Sciatic nerve (tissue), 2 donors: ENCODE measurements around the gene CABP5. TPM values are rescaled to one million over a fixed set of nuclear protein-coding genes. Genes with fewer than 3 reads are reported as not detected.
"Not testable (repeated sequence)": the region's sequence is repeated elsewhere in the genome, so short reads cannot be mapped to it uniquely, and the experiment has no call there.

Experiments used
- ATAC-seq: fragments of 200-7000 bp; cut with Tn5 transposase; one replicate; pipeline ENCODE4 v1.9.1; 2020; ENCODE audit warnings: mild to moderate bottlenecking, moderate library complexity
- DNase-seq: peaks from one replicate; pipeline ENCODE4 v3.0.0-alpha.2; 2020; ENCODE audit warnings: low spot score
- intact Hi-C: fragments of 100-400 bp; cut with DNase I; formaldehyde crosslinking; loops from one replicate; pipeline ENCODE4 v1.14.2; 2022
- total RNA-seq: library from RNA; stranded (reverse); fragmentation: NEBNext Ultra II Directional; extraction: Animal tissue kit (Norgen Biotek cat#: 25700); gene quantifications from one replicate; pipeline ENCODE4 v1.2.1, GENCODE V29; 2021
- donor health status: DM: no; HTN: no; CAD: no.
- donor health status: DM: no; HTN: no; CAD: no.

Gene CABP5
- not detected for total RNA-seq

- ATAC-seq (no peak), DNase-seq (no peak)
- intact Hi-C loops = no loop called here
Measured at GRCh38 chr19:48043675-48044258, at the start of gene CABP5. Gene CABP5 (minus strand): TSS chr19:48044079. CDS start chr19:48043922, 157 bp downstream.

GRCh38 chr19:48091111-48091718, 47.3 kb upstream of the CABP5 start:
- DNase-seq, intact Hi-C loops, ATAC-seq: not testable (repeated sequence)

GRCh38 chr19:48090281-48090802, 46.5 kb upstream of the CABP5 start:
- DNase-seq = no peak
- ATAC-seq = no peak
- intact Hi-C loops = no loop called here

- intact Hi-C loops, ATAC-seq, DNase-seq: not testable (repeated sequence)
Measured at GRCh38 chr19:48088991-48089390, 45.1 kb upstream of the CABP5 start.

GRCh38 chr19:48085904-48086864, 42.3 kb upstream of the CABP5 start:
- intact Hi-C loops = no loop called here
- DNase-seq (no peak), ATAC-seq (no peak)

- intact Hi-C loops = no loop called here
- DNase-seq (no peak), ATAC-seq (no peak)
Measured at GRCh38 chr19:48085076-48085475, 41.2 kb upstream of the CABP5 start.

- no peak for ATAC-seq
Measured at GRCh38 chr19:48081106-48081505, 37.2 kb upstream of the CABP5 start.

GRCh38 chr19:48070177-48070769, 26.4 kb upstream of the CABP5 start:
- intact Hi-C loops, DNase-seq, ATAC-seq: not testable (repeated sequence)

More at GRCh38 chr19:48081106-48081505, 37.2 kb upstream of the CABP5 start:
- no peak for DNase-seq
- intact Hi-C loops = no loop called here

- ATAC-seq (no peak), DNase-seq (no peak)
- intact Hi-C loops = no loop called here
Measured at GRCh38 chr19:48069435-48069834, 25.6 kb upstream of the CABP5 start.

GRCh38 chr19:48064509-48064908, 20.6 kb upstream of the CABP5 start:
- ATAC-seq (no peak), DNase-seq (no peak)
- intact Hi-C loops = no loop called here

GRCh38 chr19:48061401-48062344, 17.8 kb upstream of the CABP5 start:
- intact Hi-C loops = no loop called here
- DNase-seq (no peak), ATAC-seq (no peak)

GRCh38 chr19:48060381-48060780, 16.5 kb upstream of the CABP5 start:
- intact Hi-C loops = no loop called here
- DNase-seq (no peak), ATAC-seq (no peak)

- ATAC-seq (no peak), DNase-seq (no peak)
Measured at GRCh38 chr19:48059331-48059730, 15.5 kb upstream of the CABP5 start.

GRCh38 chr19:48053856-48054255, 10.0 kb upstream of the CABP5 start:
- ATAC-seq (no peak), DNase-seq (no peak)
- intact Hi-C loops = no loop called here

More at GRCh38 chr19:48059331-48059730, 15.5 kb upstream of the CABP5 start:
- intact Hi-C loops = no loop called here

- intact Hi-C loops = no loop called here
- DNase-seq (no peak), ATAC-seq (no peak)
Measured at GRCh38 chr19:48053076-48053475, 9.2 kb upstream of the CABP5 start.

- ATAC-seq = no peak
- intact Hi-C loops = no loop called here
- no peak for DNase-seq
Measured at GRCh38 chr19:48051335-48052033, 7.6 kb upstream of the CABP5 start.

GRCh38 chr19:48044561-48044960, 682 bp upstream of the CABP5 start:
- ATAC-seq (no peak), DNase-seq (no peak)
- intact Hi-C loops = no loop called here
